Neuron (in vitro differentiated cells): ENCODE measurements around the gene NEURL2.
A peak's percentile ranks its signal among the peaks of the same experiment; 100 is the strongest.

Experiments
- H2AFZ ChIP-seq: one replicate; pipeline ENCODE4 v1.6.1; 2013; ENCODE audit warnings: low read depth, mild to moderate bottlenecking, inconsistent platforms, low read length, moderate library complexity
- H3K27me3 ChIP-seq: one replicate; pipeline ENCODE4 v1.6.1; 2013; ENCODE audit warnings: low read length; ENCODE audit not compliant: insufficient read depth
- H3K36me3 ChIP-seq: one replicate; pipeline ENCODE4 v1.6.1; 2013; ENCODE audit warnings: low read length; ENCODE audit not compliant: insufficient read depth
- H3K4me1 ChIP-seq: one replicate; pipeline ENCODE4 v1.6.1; 2013; ENCODE audit warnings: low read length; ENCODE audit not compliant: insufficient read depth
- H3K4me3 ChIP-seq: 2 replicates; pipeline ENCODE4 v1.5.1; 2013; ENCODE audit warnings: mild to moderate bottlenecking, low read length, moderate library complexity
- H3K9me3 ChIP-seq: one replicate; pipeline ENCODE4 v1.6.1; 2013; ENCODE audit warnings: low read length

The NEURL2 gene

DNA sequence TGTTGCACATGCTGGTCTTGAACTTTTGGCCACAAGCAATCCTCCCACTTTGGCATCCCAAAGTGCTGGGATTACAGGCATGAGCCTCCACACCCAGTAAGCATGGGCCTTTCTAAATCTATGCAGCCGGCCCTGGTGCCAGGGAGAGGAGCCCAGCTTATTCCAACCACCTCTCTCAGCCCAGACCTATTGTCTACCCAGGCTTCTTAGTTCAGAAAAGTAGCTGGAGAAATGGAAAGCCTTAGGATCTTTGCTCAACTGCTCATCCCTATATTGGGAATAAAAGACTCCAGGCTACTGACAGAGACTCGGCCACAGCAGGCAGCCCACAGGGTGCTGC, 35.7 kb upstream of the NEURL2 start:
- Histone ChIP-seq H3K4me1 (no peaks in the 10 kb centered on the region), H3K36me3 (no peaks in the 10 kb centered on the region)

GRCh38 chr20:45925821-45926506, 35.0 kb upstream of the NEURL2 start:
- Histone ChIP-seq H3K4me1 (no peaks in the 10 kb centered on the region), H3K27me3 (no peaks in the 10 kb centered on the region), H3K9me3 (no peaks in the 10 kb centered on the region), H3K4me3 (no peak overlapping the region), H2AFZ (no peak overlapping the region), H3K36me3 (no peaks in the 10 kb centered on the region)

More for the DNA sequence above, 35.7 kb upstream of the NEURL2 start:
- Histone ChIP-seq H3K27me3 (no peaks in the 10 kb centered on the region), H3K9me3 (no peaks in the 10 kb centered on the region), H2AFZ (no peak overlapping the region), H3K4me3 (no peak overlapping the region)

- no peak overlapping the region for H2AFZ ChIP-seq
- H3K9me3 ChIP-seq: no peaks in the 10 kb centered on the region
- H3K27me3 ChIP-seq: no peaks in the 10 kb centered on the region
- no peak overlapping the region for H3K4me3 ChIP-seq
- H3K4me1 ChIP-seq: no peaks in the 10 kb centered on the region
- H3K36me3 ChIP-seq: no peaks in the 10 kb centered on the region
These were observed 33.6 kb upstream of the NEURL2 start for GRCh38 chr20:45924391-45925261.

DNA sequence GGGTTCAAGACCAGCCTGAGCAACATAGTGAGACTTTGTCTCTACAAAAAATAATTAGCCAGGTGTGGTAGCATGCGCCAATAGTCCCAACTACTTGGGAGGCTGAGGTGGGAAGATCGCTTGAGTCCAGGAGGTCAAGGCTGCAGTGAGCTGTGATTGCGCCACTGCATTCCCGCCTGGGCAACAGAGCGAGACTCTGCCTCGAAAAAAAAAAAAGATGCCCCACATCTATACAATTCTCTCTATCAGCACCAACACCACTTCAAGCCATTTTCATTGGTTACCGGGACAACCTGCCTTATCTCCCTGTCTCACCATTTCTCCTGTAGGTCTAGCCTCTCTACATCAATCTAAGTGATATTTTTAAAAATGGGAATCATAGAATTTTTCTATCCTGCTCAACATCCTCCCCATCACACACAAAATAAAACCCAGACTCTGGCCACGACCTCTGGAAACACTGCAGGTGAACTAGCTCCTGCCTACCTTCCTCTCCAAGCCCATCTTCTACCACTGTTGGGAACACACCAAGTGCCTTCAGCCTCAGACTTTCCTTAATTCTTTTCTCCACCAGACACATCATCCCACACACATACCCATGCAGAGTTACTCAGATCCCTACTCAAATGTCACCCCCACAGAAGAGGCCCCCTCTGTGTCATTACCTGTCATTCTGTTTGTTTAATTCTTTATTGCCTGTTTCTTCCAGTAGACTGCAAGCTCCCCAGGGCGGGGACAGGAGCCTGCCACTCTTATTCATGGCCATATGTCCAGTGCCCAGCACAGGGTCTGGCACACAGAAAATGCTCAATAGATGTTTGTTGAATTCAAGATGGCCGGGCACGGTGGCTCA, 30.6 kb upstream of the NEURL2 start:
- no peak overlapping the region for H3K4me3 ChIP-seq
- no peaks in the 10 kb centered on the region for H3K27me3 ChIP-seq
- no peak overlapping the region for H2AFZ ChIP-seq
- H3K36me3 ChIP-seq: no peaks in the 10 kb centered on the region
- H3K9me3 ChIP-seq: no peaks in the 10 kb centered on the region
- H3K4me1 ChIP-seq: no peaks in the 10 kb centered on the region

GRCh38 chr20:45920462-45921336, 29.7 kb upstream of the NEURL2 start:
- H3K4me3 ChIP-seq: no peak overlapping the region
- no peak overlapping the region for H2AFZ ChIP-seq
- H3K9me3 ChIP-seq: no peaks in the 10 kb centered on the region
- no peaks in the 10 kb centered on the region for H3K4me1 ChIP-seq
- no peaks in the 10 kb centered on the region for H3K36me3 ChIP-seq
- no peaks in the 10 kb centered on the region for H3K27me3 ChIP-seq

GRCh38 chr20:45919542-45920399, 28.8 kb upstream of the NEURL2 start:
- no peak overlapping the region for H2AFZ ChIP-seq
- H3K27me3 ChIP-seq: no peaks in the 10 kb centered on the region
- H3K9me3 ChIP-seq: no peaks in the 10 kb centered on the region
- no peaks in the 10 kb centered on the region for H3K4me1 ChIP-seq
- H3K36me3 ChIP-seq: no peaks in the 10 kb centered on the region
- no peak overlapping the region for H3K4me3 ChIP-seq

DNA sequence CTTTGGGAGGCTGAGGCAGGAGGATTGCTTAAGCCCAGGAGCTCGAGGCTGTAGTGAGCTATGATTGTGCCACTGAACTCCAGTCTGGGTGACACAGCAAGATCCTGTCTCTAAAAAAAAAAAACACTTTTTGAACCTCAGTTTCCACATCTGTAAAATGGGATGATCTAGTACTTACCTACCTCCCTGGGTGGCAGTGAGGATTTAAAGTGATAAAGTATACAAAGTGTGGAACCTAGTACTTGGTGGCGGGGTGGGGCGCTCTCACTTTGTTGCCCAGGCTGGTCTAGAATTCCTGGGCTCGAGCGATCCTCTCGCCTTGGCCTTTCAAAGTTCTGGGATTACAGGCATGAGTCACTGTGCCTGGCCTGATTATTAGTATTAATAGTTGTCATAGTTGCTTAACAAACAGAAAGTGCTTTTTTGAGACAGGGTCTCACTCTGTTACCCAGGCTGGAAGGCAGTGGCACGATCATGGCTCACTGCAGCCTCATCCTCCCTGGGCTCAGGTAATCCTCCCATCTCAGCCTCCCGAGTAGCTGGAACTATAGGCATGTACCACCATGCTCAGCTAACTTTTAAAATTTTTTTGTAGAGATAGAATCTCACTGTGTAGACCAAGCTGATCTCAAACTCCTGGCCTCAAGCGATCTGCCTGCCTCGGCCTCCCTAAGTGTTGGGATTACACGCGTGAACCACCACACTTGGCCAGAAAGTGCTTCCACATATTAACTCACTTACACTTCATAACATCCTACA, 27.9 kb upstream of the NEURL2 start:
- no peak overlapping the region for H2AFZ ChIP-seq
- no peaks in the 10 kb centered on the region for H3K9me3 ChIP-seq
- no peaks in the 10 kb centered on the region for H3K4me1 ChIP-seq
- H3K27me3 ChIP-seq: no peaks in the 10 kb centered on the region
- H3K36me3 ChIP-seq: no peaks in the 10 kb centered on the region
- H3K4me3 ChIP-seq: no peak overlapping the region

DNA sequence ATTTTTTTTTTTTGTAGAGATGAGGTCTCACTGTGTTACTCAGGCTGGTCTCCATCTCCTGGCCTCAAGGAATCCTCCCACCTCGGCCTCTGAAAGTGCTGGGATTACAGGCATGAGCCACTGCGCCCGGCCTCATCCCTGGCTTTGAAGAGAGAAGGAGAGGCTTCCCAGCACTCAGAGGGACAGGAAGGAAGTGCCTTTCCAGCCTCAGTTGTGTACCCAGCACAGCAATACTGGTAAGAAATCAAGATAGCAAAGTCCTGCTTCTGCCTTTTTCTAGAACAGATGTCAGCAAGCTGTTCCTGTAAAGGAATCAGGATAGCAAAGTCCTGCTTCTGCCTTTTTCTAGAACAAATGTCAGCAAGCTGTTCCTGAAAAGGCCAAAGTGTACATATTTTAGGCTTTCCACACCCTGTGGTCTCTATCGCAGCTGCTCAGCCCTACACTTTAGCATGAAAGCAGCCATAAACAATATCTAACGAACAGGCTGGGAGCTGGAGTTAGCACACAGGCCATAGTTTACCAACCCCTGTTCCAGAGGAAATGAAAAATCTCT, 27.3 kb upstream of the NEURL2 start:
- Histone ChIP-seq H3K9me3 (no peaks in the 10 kb centered on the region), H3K4me1 (no peaks in the 10 kb centered on the region), H3K4me3 (no peak overlapping the region), H3K36me3 (no peaks in the 10 kb centered on the region), H2AFZ (no peak overlapping the region), H3K27me3 (no peaks in the 10 kb centered on the region)

DNA sequence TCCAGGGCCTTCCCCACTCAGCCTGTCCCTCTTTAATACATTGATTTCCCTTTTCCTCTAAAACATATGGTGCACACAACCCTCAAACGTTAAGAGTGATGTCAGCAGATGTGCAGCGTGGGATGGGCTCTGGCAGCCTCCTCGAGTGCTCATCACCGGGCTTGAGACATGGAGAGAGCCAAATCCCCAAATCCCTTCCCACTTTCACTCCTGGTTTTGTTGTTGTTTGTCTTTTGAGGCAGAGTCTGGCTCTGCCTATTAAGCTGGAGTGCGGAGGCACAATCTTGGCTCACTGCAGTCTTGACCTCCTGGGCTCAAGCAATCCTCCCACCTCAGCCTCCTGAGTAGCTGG, 26.8 kb upstream of the NEURL2 start:
- H3K36me3 ChIP-seq: no peaks in the 10 kb centered on the region
- no peaks in the 10 kb centered on the region for H3K4me1 ChIP-seq
- no peaks in the 10 kb centered on the region for H3K9me3 ChIP-seq
- H3K27me3 ChIP-seq: no peaks in the 10 kb centered on the region
- H2AFZ ChIP-seq: no peak overlapping the region
- H3K4me3 ChIP-seq: no peak overlapping the region

GRCh38 chr20:45913116-45913515, 22.1 kb upstream of the NEURL2 start:
- H3K27me3 ChIP-seq: no peaks in the 10 kb centered on the region
- H3K36me3 ChIP-seq: peaks cover 16% of the 10 kb centered on the region
- no peak overlapping the region for H3K4me3 ChIP-seq
- H2AFZ ChIP-seq: no peak overlapping the region
- no peaks in the 10 kb centered on the region for H3K9me3 ChIP-seq
- peaks cover 21% of the 10 kb centered on the region for H3K4me1 ChIP-seq

- Histone ChIP-seq H2AFZ (peak overlapping the region; percentile 24), H3K4me1 (peaks cover 21% of the 10 kb centered on the region), H3K9me3 (no peaks in the 10 kb centered on the region), H3K36me3 (peaks cover 24% of the 10 kb centered on the region), H3K4me3 (peak overlapping the region; percentile 60), H3K27me3 (no peaks in the 10 kb centered on the region)
These were observed 21.3 kb upstream of the NEURL2 start for GRCh38 chr20:45912344-45912682.
